ENCODE data around the gene SAMD9. TPM values are rescaled to one million over a fixed set of nuclear protein-coding genes. Genes with fewer than 3 reads are reported as not detected.

The SAMD9 gene
- total RNA-seq, 1 donor from 2014 or later, result 15.0 TPM

DNA sequence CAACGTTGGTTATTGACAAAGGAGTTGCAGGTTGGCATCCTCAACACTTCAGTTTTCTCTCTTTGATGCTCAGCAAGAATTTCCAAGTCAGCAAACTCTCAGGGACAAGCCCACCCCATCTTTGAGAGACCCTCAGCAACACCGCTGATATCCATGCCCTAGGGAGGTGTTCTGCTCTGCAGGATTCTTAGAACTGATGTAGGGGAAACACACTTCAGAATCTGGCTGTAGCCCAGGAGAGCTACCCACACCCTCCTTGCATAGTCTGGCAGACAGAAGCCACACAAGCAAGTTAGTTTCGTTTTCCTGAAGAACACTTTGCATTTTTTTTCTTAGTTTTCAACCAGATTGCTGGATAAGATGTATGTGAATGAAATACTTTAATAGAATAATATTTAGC, 29.6 kb upstream of the SAMD9 start:
- Mint-ChIP-seq H3K27ac (ENCODE audit: unreplicated experiment) (peak overlapping the region; percentile 98), H3K4me3 (ENCODE audit: unreplicated experiment) (peak overlapping the region; percentile 79), H3K9me3 (ENCODE audit: unreplicated experiment) (no peaks in the 10 kb centered on the region), H3K27me3 (ENCODE audit: unreplicated experiment) (no peaks in the 10 kb centered on the region), H3K36me3 (ENCODE audit: unreplicated experiment) (peaks cover 21% of the 10 kb centered on the region), H3K4me1 (ENCODE audit: unreplicated experiment) (peaks cover 41% of the 10 kb centered on the region)
- TF ChIP-seq, protein P1, sequence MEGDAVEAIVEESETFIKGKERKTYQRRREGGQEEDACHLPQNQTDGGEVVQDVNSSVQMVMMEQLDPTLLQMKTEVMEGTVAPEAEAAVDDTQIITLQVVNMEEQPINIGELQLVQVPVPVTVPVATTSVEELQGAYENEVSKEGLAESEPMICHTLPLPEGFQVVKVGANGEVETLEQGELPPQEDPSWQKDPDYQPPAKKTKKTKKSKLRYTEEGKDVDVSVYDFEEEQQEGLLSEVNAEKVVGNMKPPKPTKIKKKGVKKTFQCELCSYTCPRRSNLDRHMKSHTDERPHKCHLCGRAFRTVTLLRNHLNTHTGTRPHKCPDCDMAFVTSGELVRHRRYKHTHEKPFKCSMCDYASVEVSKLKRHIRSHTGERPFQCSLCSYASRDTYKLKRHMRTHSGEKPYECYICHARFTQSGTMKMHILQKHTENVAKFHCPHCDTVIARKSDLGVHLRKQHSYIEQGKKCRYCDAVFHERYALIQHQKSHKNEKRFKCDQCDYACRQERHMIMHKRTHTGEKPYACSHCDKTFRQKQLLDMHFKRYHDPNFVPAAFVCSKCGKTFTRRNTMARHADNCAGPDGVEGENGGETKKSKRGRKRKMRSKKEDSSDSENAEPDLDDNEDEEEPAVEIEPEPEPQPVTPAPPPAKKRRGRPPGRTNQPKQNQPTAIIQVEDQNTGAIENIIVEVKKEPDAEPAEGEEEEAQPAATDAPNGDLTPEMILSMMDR (IDR thresholded peaks at IDR 0.05), result no peak
- no peak for DNase-seq (ENCODE audit: extremely low spot score, unreplicated experiment)

GRCh38 chr7:93146472-93147141, 28.8 kb upstream of the SAMD9 start:
- Mint-ChIP-seq H3K4me3 (ENCODE audit: unreplicated experiment) (peak overlapping the region; percentile 79), H3K36me3 (ENCODE audit: unreplicated experiment) (peaks cover 21% of the 10 kb centered on the region), H3K9me3 (ENCODE audit: unreplicated experiment) (no peaks in the 10 kb centered on the region), H3K4me1 (ENCODE audit: unreplicated experiment) (peaks cover 41% of the 10 kb centered on the region), H3K27me3 (ENCODE audit: unreplicated experiment) (no peaks in the 10 kb centered on the region), H3K27ac (ENCODE audit: unreplicated experiment) (peak overlapping the region; percentile 98)
- TF ChIP-seq, protein P1 (IDR thresholded peaks at IDR 0.05), result no peak
- no peak for DNase-seq (ENCODE audit: extremely low spot score, unreplicated experiment)

GRCh38 chr7:93146036-93146435, 28.3 kb upstream of the SAMD9 start:
- H3K36me3 Mint-ChIP-seq (ENCODE audit: unreplicated experiment), result peaks cover 21% of the 10 kb centered on the region
- H3K27me3 Mint-ChIP-seq (ENCODE audit: unreplicated experiment), result no peaks in the 10 kb centered on the region
- no peak overlapping the region for H3K27ac Mint-ChIP-seq (ENCODE audit: unreplicated experiment)
- no peak for DNase-seq (ENCODE audit: extremely low spot score, unreplicated experiment)
- peaks cover 41% of the 10 kb centered on the region for H3K4me1 Mint-ChIP-seq (ENCODE audit: unreplicated experiment)
- no peak overlapping the region for H3K4me3 Mint-ChIP-seq (ENCODE audit: unreplicated experiment)
- TF ChIP-seq, protein P1 (IDR thresholded peaks at IDR 0.05), result no peak
- no peaks in the 10 kb centered on the region for H3K9me3 Mint-ChIP-seq (ENCODE audit: unreplicated experiment)

DNA sequence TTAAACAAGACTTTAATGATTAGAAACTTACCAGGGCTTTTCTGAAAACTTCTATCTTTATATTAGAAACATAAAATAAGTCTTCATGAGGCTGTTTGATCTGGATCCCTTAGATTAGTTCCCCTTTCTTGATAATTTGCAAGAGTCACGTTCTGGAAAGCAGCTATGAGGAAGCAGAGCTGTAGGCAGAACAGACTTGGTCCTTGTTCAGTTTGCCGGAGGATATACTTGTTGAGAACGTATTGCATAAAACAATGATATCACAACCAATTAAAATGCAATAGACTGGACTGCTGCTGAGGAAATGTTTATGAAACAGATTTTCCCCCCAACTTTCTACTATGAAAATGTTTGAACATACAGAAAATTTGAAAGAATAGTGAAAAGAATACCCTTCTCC, 27.6 kb upstream of the SAMD9 start:
- Mint-ChIP-seq H3K4me1 (ENCODE audit: unreplicated experiment) (peaks cover 36% of the 10 kb centered on the region), H3K27ac (ENCODE audit: unreplicated experiment) (no peak overlapping the region), H3K36me3 (ENCODE audit: unreplicated experiment) (peaks cover 21% of the 10 kb centered on the region), H3K27me3 (ENCODE audit: unreplicated experiment) (no peaks in the 10 kb centered on the region), H3K4me3 (ENCODE audit: unreplicated experiment) (no peak overlapping the region), H3K9me3 (ENCODE audit: unreplicated experiment) (no peaks in the 10 kb centered on the region)
- no peak for DNase-seq (ENCODE audit: extremely low spot score, unreplicated experiment)
- TF ChIP-seq, protein P1 (IDR thresholded peaks at IDR 0.05), result no peak

DNA sequence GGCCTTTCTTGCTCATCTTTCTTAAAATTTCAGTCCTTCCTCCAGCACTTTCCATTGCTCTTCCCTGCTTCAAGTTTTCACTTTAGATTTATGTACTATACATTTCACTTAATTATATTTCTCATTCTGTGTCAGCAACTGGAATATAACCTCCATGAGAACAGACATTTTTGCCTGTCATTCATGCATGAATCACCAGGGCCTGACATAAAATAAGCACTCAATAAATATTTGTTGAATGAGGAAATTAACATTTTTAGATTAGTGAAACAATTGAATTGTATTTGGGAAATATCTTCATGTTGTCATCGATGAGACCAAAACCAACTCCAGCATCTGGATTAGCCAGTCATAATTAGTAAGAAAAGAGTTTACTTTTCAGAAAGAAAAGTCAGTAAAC, 24.3 kb upstream of the SAMD9 start:
- Mint-ChIP-seq H3K27me3 (ENCODE audit: unreplicated experiment) (no peaks in the 10 kb centered on the region), H3K36me3 (ENCODE audit: unreplicated experiment) (peaks cover 29% of the 10 kb centered on the region), H3K4me1 (ENCODE audit: unreplicated experiment) (peaks cover 13% of the 10 kb centered on the region), H3K4me3 (ENCODE audit: unreplicated experiment) (no peak overlapping the region), H3K9me3 (ENCODE audit: unreplicated experiment) (peaks cover 5% of the 10 kb centered on the region), H3K27ac (ENCODE audit: unreplicated experiment) (no peak overlapping the region)
- DNase-seq (ENCODE audit: extremely low spot score, unreplicated experiment), result no peak
- TF ChIP-seq, protein P1 (IDR thresholded peaks at IDR 0.05), result no peak

Measured in osteocyte (in vitro differentiated cells).